B cell (primary cell): ENCODE results near the gene APPBP2.
"Not testable (repeated sequence)": the region's sequence is repeated elsewhere in the genome, so short reads cannot be mapped to it uniquely, and the experiment has no call there.

Experiments
- CTCF ChIP-seq: fragments of 200-600 bp; IDR thresholded peaks from one replicate; pipeline ENCODE4 v1.8.0; 2022; ENCODE audit warnings: antibody characterized with exemption, mild to moderate bottlenecking
- EZH2 ChIP-seq: IDR thresholded peaks from 2 replicates; pipeline ENCODE4 v1.6.1; 2012; ENCODE audit warnings: borderline replicate concordance, low read depth, mild to moderate bottlenecking, moderate library complexity, low read length; ENCODE audit not compliant: insufficient read depth, poor library complexity, severe bottlenecking

GRCh38 chr17:60419875-60420274 lies 106.2 kb downstream of the APPBP2 start:
- not testable (repeated sequence) for TF ChIP-seq CTCF, EZH2
